ENCODE results near the gene RABL6.
A peak's percentile ranks its signal among the peaks of the same experiment; 100 is the strongest.
"Not testable (repeated sequence)": the region's sequence is repeated elsewhere in the genome, so short reads cannot be mapped to it uniquely, and the experiment has no call there.

RABL6 gene, protein sequence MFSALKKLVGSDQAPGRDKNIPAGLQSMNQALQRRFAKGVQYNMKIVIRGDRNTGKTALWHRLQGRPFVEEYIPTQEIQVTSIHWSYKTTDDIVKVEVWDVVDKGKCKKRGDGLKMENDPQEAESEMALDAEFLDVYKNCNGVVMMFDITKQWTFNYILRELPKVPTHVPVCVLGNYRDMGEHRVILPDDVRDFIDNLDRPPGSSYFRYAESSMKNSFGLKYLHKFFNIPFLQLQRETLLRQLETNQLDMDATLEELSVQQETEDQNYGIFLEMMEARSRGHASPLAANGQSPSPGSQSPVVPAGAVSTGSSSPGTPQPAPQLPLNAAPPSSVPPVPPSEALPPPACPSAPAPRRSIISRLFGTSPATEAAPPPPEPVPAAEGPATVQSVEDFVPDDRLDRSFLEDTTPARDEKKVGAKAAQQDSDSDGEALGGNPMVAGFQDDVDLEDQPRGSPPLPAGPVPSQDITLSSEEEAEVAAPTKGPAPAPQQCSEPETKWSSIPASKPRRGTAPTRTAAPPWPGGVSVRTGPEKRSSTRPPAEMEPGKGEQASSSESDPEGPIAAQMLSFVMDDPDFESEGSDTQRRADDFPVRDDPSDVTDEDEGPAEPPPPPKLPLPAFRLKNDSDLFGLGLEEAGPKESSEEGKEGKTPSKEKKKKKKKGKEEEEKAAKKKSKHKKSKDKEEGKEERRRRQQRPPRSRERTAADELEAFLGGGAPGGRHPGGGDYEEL

DNA sequence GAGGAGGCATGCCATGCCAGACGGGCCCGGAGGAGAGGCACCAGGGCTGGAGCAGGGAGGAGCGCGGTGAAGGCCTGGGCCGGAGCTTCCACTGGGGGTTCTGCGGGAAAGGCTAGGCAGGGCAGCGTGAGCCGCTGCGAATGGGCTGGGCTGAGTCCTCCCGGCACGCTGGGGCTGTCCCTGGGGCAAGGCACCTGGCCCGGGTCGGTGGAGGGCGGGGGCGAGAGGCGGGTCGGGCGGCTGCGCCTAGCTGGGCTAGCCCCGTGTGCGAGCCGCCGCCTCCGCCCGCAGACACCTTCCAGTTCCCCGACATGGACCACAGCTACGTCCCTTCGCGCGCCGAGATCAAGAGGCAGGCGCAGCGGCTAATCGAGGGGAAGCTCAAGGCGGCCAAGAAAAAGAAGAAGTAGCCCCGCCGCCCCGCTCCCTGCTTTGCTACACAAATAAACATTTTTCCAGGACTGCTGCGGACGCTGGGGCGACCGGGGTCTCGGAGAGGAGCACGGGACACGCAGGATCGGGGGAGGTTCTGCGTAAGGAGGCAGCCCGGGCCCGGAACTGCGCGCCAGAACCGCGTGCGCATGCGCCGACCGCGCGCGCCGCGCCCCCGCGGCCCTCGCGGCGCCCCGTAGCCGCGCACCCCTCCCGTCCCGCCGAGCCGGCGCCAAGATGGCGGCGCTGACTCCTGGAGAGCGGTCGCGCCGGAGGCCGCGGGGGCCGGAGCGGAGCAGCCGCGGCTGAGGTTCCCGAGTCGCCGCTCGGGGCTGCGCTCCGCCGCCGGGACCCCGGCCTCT is at the start of gene RABL6:
Gene RABL6, plus strand, starts transcription at position 668 of the 794 bp plus-strand sequence. CDS start 249 bp downstream, outside the sequence.
- DNase-seq (ENCODE audit: low read depth): no peak

DNA sequence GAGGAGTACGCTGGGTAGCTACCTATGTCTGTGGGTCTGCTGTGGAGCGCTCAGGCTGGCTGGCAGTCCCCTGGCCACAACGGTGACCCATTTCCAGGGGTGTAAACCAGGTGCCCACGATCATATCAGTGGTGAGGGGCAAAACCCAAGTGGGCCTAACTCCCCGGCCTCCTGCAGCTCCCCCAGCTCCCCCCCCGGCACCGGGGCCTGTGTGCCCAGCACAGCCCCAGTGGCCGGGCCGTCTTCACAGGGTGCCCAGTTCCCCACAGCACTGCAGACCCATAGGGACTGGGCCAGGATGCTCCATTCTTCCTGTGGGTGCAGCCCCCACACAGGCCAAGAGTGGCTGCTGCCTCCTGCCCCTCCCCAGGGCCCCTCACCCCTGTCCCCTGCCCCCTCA is 48.7 kb upstream of the RABL6 start:
- DNase-seq (ENCODE audit: low read depth): no peak

DNA sequence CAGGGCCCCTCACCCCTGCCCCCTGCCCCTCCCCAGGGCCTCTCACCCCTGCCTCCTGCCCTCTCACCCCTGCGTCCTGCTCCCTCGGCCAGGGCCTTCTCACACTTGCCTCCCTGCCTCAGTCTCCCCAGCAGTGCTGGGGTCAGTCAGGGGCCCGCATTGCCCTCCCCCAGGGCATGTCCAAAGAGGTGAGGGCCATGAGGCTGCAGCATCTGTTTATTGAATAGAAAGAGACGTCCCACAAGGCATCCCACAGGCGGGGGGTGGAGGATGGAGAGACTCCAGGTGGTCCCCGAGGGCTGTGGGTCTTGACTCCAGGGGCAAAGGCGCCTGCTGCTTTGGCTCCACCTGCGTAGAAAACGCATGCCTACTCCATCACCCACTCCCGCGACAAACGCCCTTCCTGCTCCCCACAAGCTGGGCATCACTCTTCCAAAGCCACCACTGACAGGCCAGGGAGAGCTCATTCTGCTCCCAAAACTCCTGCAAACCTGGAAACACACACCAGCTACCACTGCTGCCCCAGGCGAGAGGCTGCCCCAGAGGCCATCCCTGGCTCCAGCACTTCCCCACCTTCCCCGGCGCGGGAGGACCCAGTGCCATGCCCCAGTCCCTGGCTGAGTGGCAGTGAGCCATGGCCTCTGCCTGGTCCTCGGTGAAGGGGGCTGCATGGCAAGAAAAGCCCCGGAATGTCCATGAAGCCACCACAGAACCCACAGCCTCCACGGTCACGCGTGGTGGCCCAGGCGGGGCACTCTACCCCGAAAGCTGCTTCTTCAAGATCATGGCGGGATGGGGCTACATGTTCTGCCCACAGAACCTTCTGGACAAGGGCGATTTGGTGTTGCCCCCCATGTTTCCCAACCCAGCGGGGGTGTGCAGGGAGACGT is 48.1 kb upstream of the RABL6 start:
- no peak for DNase-seq (ENCODE audit: low read depth)

DNA sequence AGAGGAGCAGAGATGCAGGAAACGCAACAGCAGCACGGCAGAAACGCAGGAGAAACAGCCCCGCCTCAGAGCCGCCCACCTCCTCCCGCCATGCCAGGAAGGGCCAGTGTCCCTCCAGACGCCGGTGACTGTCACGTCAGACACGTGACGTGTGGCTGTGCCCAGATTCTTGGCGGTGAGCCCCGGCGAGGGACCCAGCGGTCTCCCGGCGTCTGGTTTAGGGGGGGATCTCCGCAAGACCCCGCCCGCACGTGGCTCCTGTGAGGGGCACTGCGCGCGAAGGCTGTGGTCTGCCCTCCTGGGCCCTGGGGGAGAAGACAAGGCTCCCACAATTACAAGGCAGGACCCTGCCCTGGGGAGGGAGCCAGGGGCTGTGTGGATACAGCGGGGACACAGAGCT is 47.3 kb upstream of the RABL6 start:
- DNase-seq (ENCODE audit: low read depth): no peak

- not testable (repeated sequence) for DNase-seq (ENCODE audit: low read depth)
Measured at GRCh38 chr9:136760834-136761544, 46.8 kb upstream of the RABL6 start.

- no peak for DNase-seq (ENCODE audit: low read depth)
Measured at GRCh38 chr9:136761545-136761981, 46.2 kb upstream of the RABL6 start.

GRCh38 chr9:136762221-136762691 is 45.5 kb upstream of the RABL6 start:
- DNase-seq (ENCODE audit: low read depth): no peak

DNA sequence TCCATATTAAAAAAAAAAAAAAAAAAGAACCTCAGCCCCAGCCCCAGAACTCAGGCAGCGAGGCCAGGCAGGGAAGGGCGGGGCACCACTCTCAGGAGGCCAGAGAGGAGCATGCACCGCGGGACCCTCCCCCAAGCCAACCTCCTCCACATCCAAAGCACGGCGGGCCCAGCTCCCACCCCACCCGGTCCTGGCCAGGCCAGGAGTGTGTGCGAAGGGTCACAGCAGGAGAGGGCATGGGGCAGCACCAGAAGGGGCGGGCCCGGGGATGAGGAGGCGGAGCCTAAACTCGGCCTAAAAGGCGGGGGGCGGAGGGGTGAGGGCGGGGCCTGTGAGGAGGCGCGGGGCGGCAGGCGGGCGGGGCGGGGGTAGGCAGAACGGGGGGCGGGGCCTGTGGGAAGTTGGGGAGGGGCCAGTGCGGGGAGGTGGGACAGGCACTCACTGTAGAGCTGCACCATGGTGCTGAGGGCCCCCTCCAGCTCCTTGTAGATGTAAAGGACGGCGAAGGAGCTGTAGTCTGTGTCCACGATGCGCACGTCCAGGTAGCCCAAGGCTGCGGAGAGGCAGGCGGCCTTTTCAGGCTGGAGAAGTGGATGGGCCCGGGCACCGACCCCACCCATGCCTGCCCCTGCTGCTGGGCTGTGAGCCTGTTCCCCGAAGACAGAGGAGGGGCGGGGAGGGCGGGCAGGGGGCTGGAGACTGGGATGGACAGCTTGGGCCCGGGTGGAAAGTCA is 44.7 kb upstream of the RABL6 start:
- DNase-seq (ENCODE audit: low read depth): peak; percentile 27

DNA sequence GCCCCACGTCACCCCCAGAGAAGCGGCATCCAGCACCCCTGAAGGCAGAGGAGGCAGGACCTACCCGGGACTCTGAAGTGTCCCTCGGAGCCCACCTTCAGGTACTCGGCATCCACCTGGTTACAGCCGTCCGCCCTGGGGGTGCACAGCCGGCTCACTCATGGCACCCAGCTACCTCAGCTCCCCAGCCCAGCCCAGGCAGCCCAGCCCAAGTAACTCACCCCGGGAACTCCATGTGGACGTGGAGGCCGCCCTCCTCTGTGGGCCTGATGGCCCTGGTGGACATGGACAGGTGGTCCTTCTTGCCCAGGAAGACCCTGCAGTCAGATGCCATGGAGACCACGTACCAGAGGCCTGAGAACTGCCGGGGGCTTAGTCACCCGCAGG is 44.1 kb upstream of the RABL6 start:
- DNase-seq (ENCODE audit: low read depth): no peak

DNA sequence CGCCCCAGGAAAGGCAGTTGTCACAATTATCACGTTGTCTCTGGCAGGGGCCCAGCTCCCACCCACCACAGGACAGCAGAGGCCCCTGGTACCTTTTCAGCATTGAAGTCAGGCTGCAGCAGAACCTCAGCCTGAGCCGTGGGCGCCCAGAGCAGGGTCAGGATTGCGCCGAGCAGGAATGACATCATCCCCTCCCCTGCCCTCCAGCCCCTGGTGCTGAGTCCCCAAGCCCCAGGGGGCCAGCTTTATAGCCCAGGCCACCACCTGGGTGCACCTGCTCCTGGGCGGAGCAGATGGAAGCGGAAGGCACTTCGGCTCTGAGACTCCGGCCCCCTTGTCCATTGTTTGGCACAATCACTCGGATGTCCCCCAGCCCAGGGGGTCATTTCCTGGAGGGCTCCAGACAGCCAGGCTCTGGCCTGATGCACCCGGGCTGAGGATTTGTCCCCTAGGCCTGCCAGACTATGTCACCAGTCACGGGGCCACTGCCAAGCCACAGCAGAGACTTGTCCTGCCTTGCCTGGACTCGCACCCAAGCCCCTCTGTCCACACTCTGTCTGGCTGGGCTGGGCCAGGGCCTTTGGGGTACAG is 43.4 kb upstream of the RABL6 start, which contains the start of gene LCN15:
Gene LCN15, minus strand, starts transcription at position 218 of the 591 bp plus-strand sequence. Its CDS starts 30 bp downstream, at position 188.
- no peak for DNase-seq (ENCODE audit: low read depth)

DNA sequence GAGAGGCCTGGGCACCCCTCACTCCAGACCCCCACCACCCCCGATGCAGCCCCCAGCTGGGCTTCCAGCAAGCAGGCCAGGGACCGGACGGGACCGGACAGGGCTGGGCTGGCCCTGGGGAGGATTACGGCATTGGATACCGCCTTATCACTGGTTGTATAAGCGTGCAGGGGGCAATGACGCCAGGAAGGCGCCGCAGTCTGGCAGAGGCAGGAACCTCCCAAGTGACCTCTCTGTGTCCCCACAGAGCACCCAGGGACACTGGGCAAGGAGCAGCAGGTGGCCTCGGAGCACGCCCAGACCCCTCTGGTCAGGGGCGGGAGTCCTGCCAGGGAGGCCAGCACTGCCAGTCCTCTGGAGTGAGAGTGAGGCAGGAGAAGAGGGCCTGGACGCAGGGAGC is 42.7 kb upstream of the RABL6 start:
- no peak for DNase-seq (ENCODE audit: low read depth)

DNA sequence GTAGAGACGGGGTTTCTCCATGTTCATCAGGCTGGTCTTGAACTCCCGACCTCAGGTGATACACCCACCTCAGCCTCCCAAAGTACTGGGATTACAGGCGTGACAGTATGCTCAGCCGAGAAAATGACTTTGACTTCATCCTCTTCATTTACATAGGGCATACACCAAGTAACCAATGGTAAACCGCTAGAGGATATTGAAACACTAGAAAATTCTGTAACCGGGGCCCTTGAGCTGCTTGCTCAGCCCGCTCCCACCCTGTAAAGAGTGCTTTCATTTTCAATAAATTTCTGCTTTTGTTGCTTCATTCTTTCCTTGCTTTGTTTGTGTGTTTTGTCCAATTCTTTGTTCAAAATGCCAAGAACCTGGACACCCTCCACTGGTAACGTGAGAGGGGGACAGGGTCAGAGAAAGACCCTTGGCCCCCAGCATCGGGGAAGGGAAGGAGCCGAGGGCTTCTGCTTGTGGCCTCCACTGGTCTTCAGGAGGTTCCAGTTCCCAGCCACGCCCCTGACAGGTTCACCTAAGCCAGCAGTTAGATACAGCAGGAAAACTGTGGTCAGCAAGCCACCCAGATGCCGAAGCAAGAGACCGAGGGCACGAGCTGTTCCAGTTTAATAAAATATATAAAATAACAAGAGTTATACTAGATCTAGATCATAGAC is 41.9 kb upstream of the RABL6 start:
- DNase-seq (ENCODE audit: low read depth): not testable (repeated sequence)

DNA sequence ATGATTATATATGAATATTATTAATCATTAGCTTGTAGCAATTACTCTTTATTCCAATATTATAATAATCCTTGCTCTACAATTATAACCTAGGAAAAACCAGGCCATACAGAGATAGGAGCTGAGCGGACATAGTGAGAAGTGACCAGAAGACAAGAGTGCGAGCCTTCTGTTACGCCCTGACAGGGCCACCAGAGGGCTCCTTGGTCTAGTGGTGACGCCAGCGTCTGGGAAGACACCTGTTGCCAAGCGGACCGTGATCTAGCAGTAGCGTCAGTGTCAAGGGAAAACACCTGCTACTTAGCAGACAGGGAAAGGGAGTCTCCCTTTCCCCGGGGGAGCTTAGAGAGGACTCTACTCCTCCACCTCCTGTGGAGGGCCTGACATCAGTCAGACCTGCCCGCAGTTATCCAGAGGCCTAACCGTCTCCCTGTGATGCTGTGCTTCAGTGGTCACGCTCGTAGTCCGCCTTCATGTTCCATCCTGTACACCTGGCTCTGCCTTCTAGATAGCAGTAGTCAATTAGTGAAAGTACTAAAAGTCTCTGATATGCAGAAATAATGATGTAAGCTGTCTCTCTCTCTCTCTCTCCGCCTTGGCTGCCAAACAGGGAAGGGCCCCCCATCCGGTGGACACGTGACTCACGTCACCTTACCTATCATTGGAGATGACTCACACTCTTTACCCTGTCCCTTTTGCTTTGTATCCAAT is 41.2 kb upstream of the RABL6 start:
- DNase-seq (ENCODE audit: low read depth): not testable (repeated sequence)

DNA sequence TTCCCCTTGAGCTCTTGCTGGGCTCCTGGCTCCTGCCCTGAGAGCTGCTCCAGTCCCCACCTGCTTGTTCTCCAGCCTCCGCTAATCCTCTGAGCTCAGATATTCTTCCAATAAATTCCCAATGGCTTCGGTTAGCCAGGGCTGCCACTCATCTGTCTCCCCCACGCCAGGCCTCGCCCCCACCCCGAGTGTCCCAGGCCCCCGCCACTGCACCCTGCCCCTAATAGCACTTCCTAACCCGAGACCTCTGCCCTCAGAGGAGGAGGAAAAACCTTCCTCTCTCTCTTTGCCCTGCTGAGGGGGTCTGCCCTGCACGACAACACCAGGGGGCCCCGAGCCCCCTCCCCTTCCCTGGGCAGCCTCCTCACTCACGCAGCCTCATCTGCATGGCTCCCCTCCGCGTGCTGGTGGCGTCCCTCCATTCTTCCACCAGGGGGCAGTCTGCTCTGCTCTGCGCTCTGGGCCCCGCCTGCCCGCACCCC is 38.0 kb upstream of the RABL6 start:
- DNase-seq (ENCODE audit: low read depth): no peak

DNA sequence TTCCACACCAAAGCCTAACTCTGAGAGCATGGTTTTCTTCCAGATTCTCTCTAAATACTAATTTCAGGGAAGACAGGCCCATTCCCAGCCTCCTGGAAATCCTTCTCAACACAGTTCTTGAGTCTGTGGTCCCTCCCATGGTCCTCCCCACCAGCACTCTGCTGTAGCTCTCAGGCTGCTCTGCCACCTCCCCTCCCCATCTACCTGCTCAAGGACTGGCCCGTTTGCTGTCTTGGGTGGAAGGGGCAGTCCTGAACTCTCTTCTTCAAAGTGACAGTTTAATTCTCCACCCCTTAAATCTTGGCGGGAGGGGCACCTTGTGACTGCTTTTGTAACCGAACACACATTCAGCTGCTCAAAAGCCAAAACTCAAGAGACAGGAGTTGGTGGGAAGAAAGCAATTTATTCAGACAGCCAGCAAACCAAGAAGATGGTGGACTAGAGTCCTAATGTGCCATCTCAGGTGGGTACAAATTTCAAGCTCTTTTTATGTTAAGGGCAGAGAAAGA is 35.8 kb upstream of the RABL6 start:
- no peak for DNase-seq (ENCODE audit: low read depth)

DNA sequence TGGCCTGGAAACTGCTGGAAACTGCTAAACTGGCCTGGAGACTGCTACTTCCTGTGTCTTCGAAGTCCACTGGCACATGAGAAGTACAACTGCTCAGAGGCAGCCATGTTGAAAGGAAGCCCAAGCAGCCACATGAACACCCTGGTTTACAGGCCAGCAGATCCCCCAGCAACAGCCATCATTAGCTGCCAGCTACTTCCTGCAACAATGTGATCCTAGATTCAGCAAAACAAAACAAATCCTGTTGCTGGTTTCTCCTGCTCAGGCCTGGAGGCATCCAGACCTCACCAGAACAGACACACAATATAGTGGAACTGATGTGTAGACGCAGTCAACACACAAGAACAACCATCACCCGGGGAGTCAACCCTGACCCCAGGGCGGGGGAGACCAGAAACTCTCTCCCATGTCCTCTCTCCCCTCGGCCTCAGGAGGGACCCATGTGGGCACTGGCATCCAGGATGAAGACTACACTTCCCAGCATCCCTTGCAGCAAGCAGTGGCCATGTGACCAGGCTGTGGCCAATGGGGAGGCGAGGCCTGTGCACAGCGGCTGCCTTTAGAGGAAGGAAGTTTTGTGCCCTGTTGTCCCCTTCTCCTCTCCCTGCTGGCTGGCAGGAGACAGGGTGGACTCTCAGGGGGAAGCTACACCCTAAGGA is 34.2 kb upstream of the RABL6 start:
- DNase-seq (ENCODE audit: low read depth): no peak

DNA sequence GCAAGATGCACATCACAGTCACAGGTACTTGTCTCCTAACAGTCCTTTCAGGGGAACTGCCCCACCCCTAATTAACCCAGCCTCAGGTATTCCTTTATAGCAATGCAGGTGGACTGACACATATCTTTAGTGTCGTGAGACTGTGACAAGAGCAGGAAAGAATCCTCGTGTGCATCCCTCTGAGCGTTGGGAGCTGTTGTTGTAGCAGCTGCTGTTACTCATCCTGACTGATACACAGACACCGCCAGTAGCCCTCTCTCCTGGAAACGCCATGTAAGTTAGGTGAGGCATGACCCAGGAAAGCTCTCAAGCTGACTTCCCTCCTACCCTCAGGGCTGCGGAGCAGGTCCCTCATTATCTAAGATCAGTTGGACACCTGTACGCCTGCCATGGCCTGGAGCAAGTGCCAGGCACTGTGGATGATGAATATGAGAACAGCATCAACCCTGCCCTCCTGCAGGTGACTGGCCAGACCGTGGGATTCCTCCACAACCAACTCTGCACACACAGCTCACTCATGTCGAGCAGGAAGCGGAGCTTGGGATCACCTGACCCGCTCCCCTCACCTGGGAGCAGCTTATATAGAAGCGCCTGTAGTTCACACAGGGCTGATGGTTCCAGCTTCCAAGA is 33.2 kb upstream of the RABL6 start:
- DNase-seq (ENCODE audit: low read depth): no peak

Measured in stimulated activated CD8-positive, alpha-beta memory T cell treated with anti-CD3 and anti-CD28 coated beads, Interleukin-7, amount 100 ng/mL, for 24 hours (primary cell).